Suppressor macrophage treated with lipopolysaccharide for 1 hour (primary cell): Measurements from ENCODE around the gene MYOCOS.
A peak's percentile ranks its signal among the peaks of the same experiment; 100 is the strongest.
"Not testable (repeated sequence)": the region's sequence is repeated elsewhere in the genome, so short reads cannot be mapped to it uniquely, and the experiment has no call there.

Experiments
- DNase-seq, 3 donors: peaks; one replicate each; pipeline ENCODE4 v3.0.0-alpha.2; 2020 to 2022

The MYOCOS gene

GRCh38 chr1:171627020-171627419 lies 5.0 kb downstream of the MYOCOS start:
- no peak for DNase-seq

- no peak for DNase-seq
Measured at GRCh38 chr1:171628225-171628624, 6.2 kb downstream of the MYOCOS start.

- no peak for DNase-seq
Measured at GRCh38 chr1:171635661-171636060, 13.6 kb downstream of the MYOCOS start.

DNA sequence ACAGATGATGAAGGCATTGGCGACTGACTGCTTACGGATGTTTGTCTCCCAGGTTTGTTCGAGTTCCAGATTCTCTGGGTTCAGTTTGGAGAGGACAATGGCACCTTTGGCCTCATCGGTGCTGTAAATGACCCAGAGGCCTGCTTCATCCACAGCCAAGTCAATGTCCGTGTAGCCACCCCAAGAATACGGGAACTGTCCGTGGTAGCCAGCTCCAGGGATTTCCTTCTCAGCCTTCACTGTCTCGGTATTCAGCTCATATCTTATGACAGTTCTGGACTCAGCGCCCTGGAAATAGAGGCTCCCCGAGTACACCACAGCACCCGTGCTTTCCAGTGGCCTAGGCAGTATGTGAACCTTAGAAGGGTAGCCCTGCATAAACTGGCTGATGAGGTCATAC lies 14.1 kb downstream of the MYOCOS start:
- DNase-seq: no peak

DNA sequence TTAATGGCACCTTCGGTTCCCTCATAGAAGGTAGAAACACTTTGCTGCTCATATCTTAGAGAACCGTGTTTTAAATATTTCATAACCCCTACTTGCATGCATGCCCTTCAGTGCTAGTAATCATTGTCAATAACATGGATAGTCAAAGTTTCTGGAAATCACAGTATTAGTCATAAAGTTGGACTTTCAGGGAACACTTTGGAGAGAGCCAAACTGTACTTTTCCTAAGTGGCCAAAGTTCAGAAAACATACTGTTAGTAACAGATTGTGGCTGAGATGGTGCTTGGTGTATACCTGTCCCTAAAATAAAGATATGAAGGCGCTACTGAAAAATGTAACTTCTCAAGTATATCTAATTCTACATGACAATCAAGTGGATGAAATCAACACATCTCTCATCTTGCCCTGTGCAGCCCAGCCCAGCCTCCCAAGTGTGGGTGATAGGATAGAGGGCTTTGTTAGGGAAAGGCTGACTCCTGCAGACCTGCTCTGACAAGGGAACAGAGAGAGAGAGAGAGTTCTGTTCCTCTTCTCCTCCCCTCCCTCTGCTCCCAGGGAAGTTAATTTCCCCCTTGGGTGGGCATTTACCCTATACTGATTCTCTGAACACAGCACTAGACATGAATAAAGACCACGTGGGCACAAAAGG lies 16.0 kb downstream of the MYOCOS start:
- no peak for DNase-seq

DNA sequence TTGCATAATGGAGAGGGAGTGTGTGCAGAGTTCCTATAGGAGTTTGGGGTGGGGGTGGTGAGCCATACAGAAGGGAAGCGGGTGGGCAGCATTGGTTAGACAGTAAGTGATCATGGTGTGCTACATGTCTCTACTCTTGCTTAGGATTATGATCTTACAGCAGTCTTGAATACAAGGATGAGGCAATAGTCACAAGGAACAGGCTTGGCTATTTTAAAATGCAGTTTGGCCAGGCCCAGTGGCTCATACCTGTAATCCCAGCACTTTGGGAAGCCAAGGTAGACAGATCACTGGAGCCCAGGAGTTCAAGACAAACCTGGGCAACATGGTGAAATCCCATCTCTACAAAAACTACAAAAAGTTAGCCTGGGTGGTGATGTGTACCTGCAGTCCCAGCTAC lies 18.2 kb downstream of the MYOCOS start:
- DNase-seq: no peak

- DNase-seq: no peak
Measured at GRCh38 chr1:171641076-171641864, 19.2 kb downstream of the MYOCOS start.

DNA sequence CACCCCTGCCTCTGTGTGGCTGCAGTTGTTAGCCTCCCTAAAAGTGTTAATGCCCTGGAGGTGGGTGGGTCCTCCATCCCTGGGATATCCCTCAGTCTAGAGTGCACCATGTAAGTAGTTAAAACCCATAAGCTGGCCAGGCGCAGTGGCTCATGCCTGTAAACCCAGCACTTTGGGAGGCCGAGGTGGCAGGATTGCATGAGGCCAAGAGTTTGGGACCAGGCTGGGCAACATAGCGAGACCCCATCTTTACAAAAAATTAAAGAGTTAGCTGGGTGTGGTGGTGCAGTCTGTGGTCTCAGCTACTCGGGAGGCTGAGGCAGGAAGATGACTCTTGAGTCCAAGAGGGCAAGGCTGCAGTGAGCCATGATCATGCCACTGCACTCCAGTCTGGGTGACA lies 20.2 kb downstream of the MYOCOS start:
- no peak for DNase-seq

- DNase-seq: no peak
Measured at GRCh38 chr1:171643156-171643555, 21.1 kb downstream of the MYOCOS start.

DNA sequence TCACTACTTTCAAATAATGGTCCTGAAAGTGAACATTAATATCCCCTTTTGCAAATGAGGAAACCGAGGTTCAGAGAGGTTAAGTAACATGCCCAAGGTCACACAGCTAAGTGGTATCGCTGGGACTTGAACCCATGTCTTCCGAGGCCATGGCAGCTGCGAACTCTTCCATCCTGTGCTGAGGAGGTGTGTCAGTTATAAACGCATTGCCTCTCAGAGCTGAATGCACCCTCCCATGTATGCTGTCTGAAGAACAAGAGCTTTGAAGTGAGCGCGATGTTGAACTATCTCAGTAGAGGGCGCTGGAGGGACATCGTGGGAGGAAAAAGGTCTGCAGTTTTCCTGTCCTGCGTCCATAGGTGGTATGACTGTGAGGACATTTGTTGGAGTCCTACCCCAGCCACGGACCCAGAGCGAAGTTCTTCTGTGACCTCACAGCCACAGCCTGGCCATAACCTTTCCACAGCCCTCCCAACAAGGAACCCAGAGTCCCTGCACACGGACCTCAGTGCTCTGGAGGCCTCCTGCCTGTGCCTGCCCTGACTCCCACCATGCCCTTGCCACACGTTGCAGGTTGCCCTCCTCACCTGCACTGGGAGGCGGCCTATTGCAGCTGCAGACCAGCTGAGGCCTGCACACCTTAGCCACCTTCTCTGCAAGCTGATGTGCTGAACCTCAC lies 22.9 kb downstream of the MYOCOS start:
- peak; percentile 77 to 85 (median 83) for DNase-seq

GRCh38 chr1:171645553-171646248 lies 23.7 kb downstream of the MYOCOS start:
- no peak for DNase-seq

GRCh38 chr1:171646249-171646560 lies 24.2 kb downstream of the MYOCOS start:
- DNase-seq: no peak

GRCh38 chr1:171652234-171652822 lies 30.3 kb downstream of the MYOCOS start, which contains the start of gene MYOC:
Gene MYOC (minus strand): TSS chr1:171652688. CDS start chr1:171652611, 77 bp downstream.
- DNase-seq: no peak

- DNase-seq: no peak
Measured at GRCh38 chr1:171653796-171654195, 31.8 kb downstream of the MYOCOS start.

- DNase-seq: no peak
Measured at GRCh38 chr1:171654201-171654941, 32.3 kb downstream of the MYOCOS start.

- peak; percentile 57 to 86 (median 67) for DNase-seq
Measured at GRCh38 chr1:171654942-171655745, 33.1 kb downstream of the MYOCOS start.

DNA sequence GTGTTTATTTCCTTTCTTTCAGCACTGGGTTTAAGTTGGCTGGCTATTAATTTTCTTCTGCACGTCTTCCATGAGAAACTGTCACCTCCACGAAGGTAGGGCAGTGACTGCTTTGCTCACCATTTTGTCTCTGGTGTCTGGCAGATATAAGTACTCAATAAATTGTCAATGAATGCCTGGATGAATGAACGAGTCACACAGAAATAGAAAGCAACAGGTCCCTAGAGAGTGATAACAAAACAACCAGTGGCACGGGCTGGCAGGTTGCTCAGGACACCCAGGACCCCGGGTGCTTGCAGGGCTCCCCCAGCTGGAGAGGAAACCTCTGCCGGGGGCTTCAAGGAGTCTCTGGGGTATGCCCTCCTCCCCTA lies 33.7 kb downstream of the MYOCOS start:
- no peak for DNase-seq

GRCh38 chr1:171656206-171656605 lies 34.2 kb downstream of the MYOCOS start:
- DNase-seq: not testable (repeated sequence)

- DNase-seq: no peak
Measured at GRCh38 chr1:171661076-171661650, 39.1 kb downstream of the MYOCOS start.

DNA sequence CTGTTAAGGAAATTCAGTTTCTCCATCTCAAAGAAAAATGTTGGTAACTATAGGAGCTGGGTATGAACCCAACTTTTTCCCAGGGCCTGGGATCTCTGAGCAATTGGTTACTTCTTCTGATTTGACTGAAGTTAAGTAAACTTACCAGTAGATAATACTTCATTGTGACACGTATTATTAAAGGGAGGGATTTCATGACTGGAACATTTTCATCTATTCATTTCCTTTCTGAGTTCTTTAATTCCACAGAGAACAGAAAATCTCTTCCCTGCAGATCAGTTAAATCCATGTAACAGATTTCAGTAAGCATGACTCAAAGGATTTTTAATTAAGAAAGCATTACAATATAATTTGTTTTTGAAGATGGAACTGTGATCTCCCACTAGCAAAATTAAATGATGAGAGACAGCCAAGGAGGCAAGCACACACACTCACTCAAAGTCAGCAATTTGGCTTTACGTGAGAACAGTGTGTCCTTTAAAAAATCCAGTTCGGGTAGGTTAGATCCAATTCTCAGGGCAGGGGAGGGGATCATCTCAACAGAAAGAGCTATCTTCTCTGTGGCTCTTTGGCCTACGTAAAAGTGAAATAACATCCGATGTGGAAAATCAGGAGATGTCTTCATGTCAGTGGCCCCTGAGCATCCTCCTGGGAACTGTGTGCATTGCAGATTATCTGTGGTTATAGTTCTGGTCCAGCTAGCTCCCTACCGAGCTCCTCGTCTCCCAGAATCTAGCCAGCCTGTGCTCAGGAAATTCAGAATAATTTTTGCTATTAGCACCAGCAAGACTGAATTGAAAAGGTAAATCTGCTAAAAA lies 41.2 kb downstream of the MYOCOS start:
- DNase-seq: no peak
